Omental fat pad (tissue), 4 donors: Measurements from ENCODE around the gene LENG8. TPM values are rescaled to one million over a fixed set of nuclear protein-coding genes. Genes with fewer than 3 reads are reported as not detected.
"Not testable (repeated sequence)": the region's sequence is repeated elsewhere in the genome, so short reads cannot be mapped to it uniquely, and the experiment has no call there.

Source experiments
- ATAC-seq: fragments of 150-250 bp; one replicate; pipeline ENCODE4 v1.9.1; 2016; ENCODE audit warnings: mild to moderate bottlenecking, moderate library complexity; ENCODE audit not compliant: low FRiP score
- DNase-seq: peaks from one replicate; pipeline ENCODE4 v3.0.0-alpha.2; 2019; ENCODE audit warnings: low spot score
- CTCF ChIP-seq, 3 donors: fragments of 450-650 bp; IDR thresholded peaks; one replicate each; pipeline ENCODE4 v1.5.1; 2016 to 2017; ENCODE audit warnings: antibody characterized with exemption in 3 of 3, mild to moderate bottlenecking in 3 of 3, moderate library complexity in 2 of 3
- total RNA-seq, 4 donors: library from RNA; depleted of rRNA; stranded (reverse); fragments of >200 nt; gene quantifications; one replicate each; pipeline ENCODE4 v1.1.0, GENCODE V29; 2016

Gene LENG8
- total RNA-seq, 4 donors from 2014 or later = 79.5 to 160 (median 112) TPM

DNA sequence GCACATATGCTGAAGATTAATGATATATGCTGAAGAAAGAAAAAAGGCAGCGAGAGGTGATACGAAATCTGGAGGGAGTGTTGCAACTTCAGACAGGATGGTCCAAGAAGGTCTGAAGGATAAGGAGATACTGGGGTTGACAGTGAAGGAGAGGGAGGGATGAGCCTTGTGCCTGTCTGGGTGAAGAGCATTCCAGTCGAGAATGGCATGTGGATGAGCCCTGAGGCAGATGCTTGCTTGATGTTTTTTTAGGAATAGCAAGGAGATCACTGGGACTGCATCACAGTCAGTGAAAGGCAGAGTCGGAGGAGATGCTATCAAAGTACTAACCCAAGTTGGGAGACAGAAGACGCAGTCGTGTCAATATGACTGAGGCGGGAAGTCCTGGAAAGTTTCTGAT is 40.3 kb downstream of the LENG8 start:
- ATAC-seq (no peak), DNase-seq (no peak)

GRCh38 chr19:54489766-54490165 is 40.8 kb downstream of the LENG8 start:
- DNase-seq (no peak), ATAC-seq (no peak)
- no peak for TF ChIP-seq CTCF (IDR thresholded peaks at IDR 0.05)

More for the DNA sequence above, 40.3 kb downstream of the LENG8 start:
- TF ChIP-seq CTCF (IDR thresholded peaks at IDR 0.05) = no peak

DNA sequence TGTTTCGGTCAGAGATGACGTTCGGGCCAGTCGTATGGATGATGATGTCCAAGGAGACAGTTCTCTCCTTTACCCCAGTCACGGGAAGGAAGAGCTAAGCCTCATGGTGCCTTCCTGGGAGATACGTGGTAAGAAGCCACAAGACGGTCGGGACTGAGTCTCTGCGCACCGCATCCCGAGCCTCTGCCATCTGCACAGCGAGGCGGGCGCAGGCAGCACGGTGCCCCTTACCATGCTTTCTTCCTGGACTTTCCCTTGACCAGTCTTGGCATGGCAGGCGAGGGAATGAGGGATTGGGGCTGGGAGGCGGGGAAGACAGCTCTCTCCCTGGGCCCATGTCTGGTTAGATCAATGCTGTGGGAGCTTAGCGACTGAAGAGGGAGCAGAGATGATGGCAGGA is 43.6 kb downstream of the LENG8 start:
- TF ChIP-seq CTCF (IDR thresholded peaks at IDR 0.05) = no peak
- ATAC-seq = no peak
- no peak for DNase-seq

GRCh38 chr19:54493056-54493455 is 44.1 kb downstream of the LENG8 start:
- ATAC-seq, DNase-seq: not testable (repeated sequence)

- ATAC-seq (no peak), DNase-seq (no peak)
- TF ChIP-seq CTCF (IDR thresholded peaks at IDR 0.05) = no peak
Measured at GRCh38 chr19:54493967-54494585, 45.1 kb downstream of the LENG8 start.

DNA sequence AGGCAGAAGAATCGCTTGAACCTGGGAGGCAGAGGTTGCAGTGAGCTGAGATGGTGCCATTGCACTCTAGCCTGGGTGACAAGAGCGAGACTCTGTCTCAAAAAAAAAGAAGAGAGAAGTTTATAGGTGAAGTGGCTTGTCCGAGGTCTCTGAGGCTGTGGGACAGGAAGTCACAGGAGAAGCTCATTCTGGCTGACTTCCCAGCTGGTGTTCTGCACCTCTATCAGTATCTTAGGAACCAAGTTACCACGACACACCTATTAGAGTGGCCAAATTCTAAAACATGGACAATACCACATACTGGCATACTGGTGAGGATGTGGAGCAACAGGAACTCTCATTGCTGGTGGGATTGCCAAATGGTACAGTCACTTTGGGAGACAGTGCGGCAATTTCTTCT is 46.3 kb downstream of the LENG8 start:
- DNase-seq, ATAC-seq: not testable (repeated sequence)

GRCh38 chr19:54497747-54498450 is 48.9 kb downstream of the LENG8 start:
- ATAC-seq, DNase-seq: not testable (repeated sequence)

DNA sequence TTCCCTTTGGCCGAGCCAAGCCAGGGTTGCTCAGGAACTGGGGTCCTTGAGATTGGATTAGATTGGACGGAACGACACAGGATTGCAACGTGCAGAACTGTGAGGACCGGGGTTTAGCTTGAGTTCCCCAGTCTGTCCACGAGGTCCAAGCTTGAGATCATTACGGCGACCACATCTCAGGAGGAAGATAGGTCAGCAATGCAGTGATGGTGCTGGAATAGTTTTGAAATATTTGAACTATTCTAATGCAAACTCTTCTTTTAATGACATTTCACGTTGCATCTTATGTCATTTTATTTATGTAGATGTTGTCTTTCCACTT is 49.4 kb downstream of the LENG8 start:
- not testable (repeated sequence) for ATAC-seq, DNase-seq

DNA sequence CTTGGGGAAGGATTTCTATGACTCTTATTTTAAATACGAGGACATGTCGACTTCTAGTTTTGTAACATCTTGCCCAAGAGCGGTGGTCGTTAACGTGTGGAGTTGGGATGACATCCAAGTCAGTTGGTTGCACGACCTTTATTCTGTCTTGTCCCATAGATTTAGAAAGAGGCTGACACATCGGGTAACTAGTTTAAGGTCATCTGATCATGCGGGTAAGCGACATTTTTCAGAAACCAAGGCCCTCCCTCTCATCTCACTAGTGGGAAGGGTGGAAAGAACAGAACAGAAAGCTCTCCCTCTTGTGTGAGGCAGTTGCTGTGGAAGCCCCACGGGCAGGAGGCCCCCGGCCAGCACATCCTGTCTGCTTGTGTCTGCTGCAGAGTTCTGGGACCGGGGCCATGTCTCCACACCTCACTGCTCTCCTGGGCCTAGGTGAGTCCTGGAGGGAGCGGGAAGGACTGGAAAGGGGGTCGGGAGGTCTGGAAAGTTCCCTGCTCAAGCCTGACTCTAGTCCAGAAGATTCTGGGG is 53.6 kb downstream of the LENG8 start, which contains the start of gene LAIR2:
Gene LAIR2, plus strand, starts transcription at position 314 of the 531 bp plus-strand sequence. Its CDS starts 88 bp downstream, at position 402.
- no peak for TF ChIP-seq CTCF (IDR thresholded peaks at IDR 0.05)
- no peak for ATAC-seq
- DNase-seq = no peak

- not testable (repeated sequence) for ATAC-seq, DNase-seq
Measured at GRCh38 chr19:54505542-54505941, 56.5 kb downstream of the LENG8 start.
